Stimulated activated CD8-positive, alpha-beta memory T cell treated with anti-CD3 and anti-CD28 coated beads, Interleukin-15, amount 100 ng/mL, for 48 hours (primary cell): Measurements from ENCODE around the gene FGF14.
"Not testable (repeated sequence)": the region's sequence is repeated elsewhere in the genome, so short reads cannot be mapped to it uniquely, and the experiment has no call there.

Source experiments
- DNase-seq, 2 donors: peaks; one replicate each; pipeline ENCODE4 v3.0.0-alpha.2; 2020; ENCODE audit warnings: low read depth in 2 of 2

The FGF14 gene

GRCh38 chr13:102040812-102041211, 361.0 kb downstream of the FGF14 start:
- no peak for DNase-seq

GRCh38 chr13:102039264-102039663, 362.6 kb downstream of the FGF14 start:
- no peak for DNase-seq

DNA sequence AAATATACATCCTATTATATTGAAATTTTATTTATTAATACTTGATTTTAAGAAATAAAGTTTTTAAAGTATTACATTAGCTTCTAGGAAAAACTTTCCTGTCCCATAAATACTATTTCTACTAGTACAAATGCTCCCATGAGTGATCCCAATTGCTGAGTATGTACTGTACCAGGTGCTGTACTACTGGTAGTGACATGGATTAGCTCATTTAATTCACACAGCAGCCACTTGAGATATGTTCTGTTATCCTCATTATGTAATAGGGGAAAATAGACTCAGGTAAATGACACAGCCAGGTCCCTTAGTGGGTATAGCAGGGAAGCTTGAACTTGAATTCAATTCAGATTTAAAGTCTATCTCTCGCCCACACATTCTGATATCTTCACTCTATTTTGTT, 363.1 kb downstream of the FGF14 start:
- no peak for DNase-seq

GRCh38 chr13:102035969-102036368, 365.9 kb downstream of the FGF14 start:
- no peak for DNase-seq

DNA sequence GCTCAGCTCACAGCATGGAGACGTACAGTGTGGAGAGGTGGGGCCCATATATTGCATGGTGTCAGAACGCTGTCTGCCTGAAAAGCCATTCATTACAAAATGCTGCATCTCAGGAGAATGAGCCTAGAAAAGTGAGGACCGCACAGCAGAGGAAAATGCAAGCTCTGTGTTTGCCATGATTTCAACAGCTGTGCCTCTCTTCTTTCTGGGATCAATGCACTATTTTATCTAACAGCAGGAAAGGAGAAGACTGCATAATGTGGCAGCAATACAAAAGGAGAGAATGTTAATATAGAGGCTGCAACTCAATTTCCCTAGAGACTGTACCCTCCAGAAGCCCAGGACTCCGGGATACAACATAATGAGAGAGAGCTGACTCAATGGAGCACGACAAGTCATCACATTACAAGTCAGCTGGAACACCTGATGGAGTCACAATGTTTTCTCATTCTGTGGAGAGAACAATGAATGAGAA, 368.0 kb downstream of the FGF14 start:
- DNase-seq, result no peak

GRCh38 chr13:102033386-102033785, 368.5 kb downstream of the FGF14 start:
- no peak for DNase-seq

- DNase-seq, result no peak
Observed at GRCh38 chr13:102028868-102029267, 373.0 kb downstream of the FGF14 start.

DNA sequence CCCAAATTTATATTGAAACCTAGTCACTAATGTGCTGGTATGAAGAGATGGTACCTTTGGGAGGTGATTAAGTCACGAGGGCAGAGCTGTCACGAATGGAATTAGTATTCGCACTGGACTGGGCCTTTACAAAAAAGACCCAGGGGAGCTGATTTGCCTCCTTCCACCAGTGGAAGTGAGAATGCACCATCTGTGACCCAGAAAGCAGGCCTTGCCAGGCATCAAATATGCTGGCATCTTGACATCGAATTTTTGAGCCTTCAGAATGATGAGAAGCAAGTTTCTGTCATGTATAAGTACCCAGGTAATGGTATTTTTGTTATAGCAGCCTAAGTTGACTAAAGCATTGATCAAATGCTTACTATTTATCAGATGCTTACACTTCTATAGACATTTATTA, 373.6 kb downstream of the FGF14 start:
- DNase-seq, result no peak

DNA sequence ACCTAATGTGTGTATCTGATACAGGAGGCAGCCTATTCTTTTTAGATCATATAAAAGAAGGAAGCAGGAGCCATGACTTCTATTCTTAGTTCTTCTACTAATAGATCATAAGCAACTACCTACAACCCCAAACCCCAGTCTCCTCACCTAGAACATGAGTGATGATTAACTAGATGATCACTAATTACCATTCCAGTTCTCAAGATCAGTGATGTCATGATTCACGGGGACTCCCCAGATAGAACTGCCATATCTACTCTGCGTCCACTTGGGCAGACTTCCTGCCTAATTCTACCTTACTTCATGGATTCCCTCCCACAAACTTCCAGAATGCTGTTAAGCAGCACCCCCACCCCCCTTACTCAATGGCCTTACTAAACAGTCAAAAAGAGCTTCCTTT, 380.1 kb downstream of the FGF14 start:
- no peak for DNase-seq

- no peak for DNase-seq
Observed at GRCh38 chr13:102020611-102021216, 381.1 kb downstream of the FGF14 start.

- no peak for DNase-seq
Observed at GRCh38 chr13:102018716-102019115, 383.1 kb downstream of the FGF14 start.

GRCh38 chr13:102017248-102017647, 384.6 kb downstream of the FGF14 start:
- DNase-seq, result no peak

GRCh38 chr13:102012299-102013293, 389.3 kb downstream of the FGF14 start:
- DNase-seq, result no peak

- not testable (repeated sequence) for DNase-seq
Observed at GRCh38 chr13:102011455-102011854, 390.4 kb downstream of the FGF14 start.

GRCh38 chr13:102003848-102004570, 397.8 kb downstream of the FGF14 start:
- no peak for DNase-seq

DNA sequence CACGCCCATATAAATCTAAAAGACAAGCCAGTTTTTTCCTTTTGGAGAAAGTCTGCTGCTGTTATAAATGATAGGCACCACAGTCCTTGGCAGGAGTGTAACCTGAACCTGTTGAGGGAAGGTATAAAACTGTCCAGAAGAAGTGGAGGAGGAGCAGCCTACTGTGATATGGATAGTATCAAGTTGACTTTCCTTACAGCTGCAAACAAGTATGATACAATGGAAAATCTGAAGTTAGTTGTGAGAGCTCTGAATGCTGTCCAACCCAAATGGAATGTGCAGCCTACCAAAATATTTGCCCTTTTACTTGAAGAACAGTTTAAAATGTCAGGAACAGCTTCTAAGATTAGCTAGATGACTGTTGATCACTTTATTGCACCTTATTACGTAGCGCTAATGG, 399.6 kb downstream of the FGF14 start:
- DNase-seq, result no peak

DNA sequence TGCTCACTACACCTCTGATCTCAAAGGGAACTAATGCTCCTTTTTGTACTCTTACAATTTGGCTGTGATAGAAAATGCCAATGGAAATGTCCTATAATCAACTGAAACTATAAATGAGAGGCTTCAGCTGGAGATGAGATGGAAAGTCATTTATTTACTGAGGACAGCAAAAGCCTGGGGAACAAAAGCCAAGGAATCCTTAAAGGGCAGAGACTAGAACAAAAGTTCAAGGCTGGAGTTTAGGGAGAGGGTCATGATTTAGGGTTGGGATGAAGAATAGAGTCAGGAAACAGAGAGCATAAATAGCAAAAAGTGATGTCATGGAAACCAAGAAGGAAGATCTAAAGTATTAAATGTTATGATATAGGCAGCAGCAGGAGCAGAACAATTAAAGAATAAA, 401.1 kb downstream of the FGF14 start:
- DNase-seq, result no peak

GRCh38 chr13:101998129-101998528, 403.7 kb downstream of the FGF14 start:
- no peak for DNase-seq

- no peak for DNase-seq
Observed at GRCh38 chr13:101996954-101997353, 404.9 kb downstream of the FGF14 start.

DNA sequence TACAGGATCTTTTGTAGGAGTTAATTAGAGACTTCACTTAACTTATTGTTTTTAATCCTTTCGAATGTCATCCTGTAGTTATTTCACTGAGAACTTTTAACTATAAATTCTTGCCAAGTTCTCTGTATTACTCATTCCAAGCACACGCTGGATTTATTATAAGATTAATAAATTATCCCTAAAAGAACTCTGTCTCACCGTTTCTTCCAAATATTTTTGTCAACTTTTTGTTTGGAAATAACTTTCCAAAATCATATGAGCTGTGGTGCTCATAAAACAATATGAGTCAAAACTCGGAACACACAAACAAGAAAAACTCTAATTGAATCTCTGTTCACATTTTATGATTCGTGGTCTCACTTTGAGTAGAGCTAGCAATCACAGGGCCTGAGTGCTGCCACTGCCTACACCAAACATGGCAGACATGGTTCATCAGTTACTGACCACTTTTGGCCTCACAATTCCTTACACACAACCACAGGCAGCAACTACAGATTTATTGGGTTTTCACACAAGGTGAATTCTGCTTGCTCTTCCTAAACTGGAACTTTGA, 412.0 kb downstream of the FGF14 start:
- no peak for DNase-seq

GRCh38 chr13:101988140-101988539, 413.7 kb downstream of the FGF14 start:
- no peak for DNase-seq

GRCh38 chr13:101986316-101986715, 415.5 kb downstream of the FGF14 start:
- no peak for DNase-seq
